Activated CD4-positive, alpha-beta T cell treated with anti-CD3 and anti-CD28 coated beads, Interleukin-2, amount 10 ng/mL, durations not matched to agents 24 days and 14 days (primary cell): ENCODE results near the gene PKHD1. TPM values are rescaled to one million over a fixed set of nuclear protein-coding genes. Genes with fewer than 3 reads are reported as not detected.

Source experiments
- DNase-seq: peaks from one replicate; pipeline ENCODE4 v3.0.0; 2022
- H3K27ac Mint-ChIP-seq: one replicate; pipeline ENCODE4 v1.8.0; 2022; ENCODE audit warnings: mild to moderate bottlenecking, mixed read lengths
- H3K27me3 Mint-ChIP-seq: one replicate; pipeline ENCODE4 v1.8.0; 2022; ENCODE audit warnings: mixed read lengths
- H3K36me3 Mint-ChIP-seq: one replicate; pipeline ENCODE4 v1.8.0; 2022; ENCODE audit warnings: low read depth, mild to moderate bottlenecking, mixed read lengths
- H3K4me1 Mint-ChIP-seq: one replicate; pipeline ENCODE4 v1.8.0; 2021; ENCODE audit warnings: mixed read lengths
- H3K4me3 Mint-ChIP-seq: one replicate; pipeline ENCODE4 v1.8.0; 2022; ENCODE audit warnings: mild to moderate bottlenecking, moderate library complexity, mixed read lengths
- H3K9me3 Mint-ChIP-seq: one replicate; pipeline ENCODE4 v1.8.0; 2021; ENCODE audit warnings: mixed read lengths
- intact Hi-C: fragments of 100-400 bp; cut with micrococcal nuclease; formaldehyde crosslinking; loops from one replicate; pipeline ENCODE4 v1.15.1; 2023
- total RNA-seq: library from RNA; stranded (reverse); gene quantifications from 2 replicates; pipeline ENCODE4 v1.2.3, GENCODE V29; 2022

The PKHD1 gene
- total RNA-seq, 1 donor from 2014 or later: not detected

GRCh38 chr6:51706086-51706485, 381.3 kb downstream of the PKHD1 start:
- Mint-ChIP-seq H3K27ac (no peak overlapping the region), H3K4me1 (no peaks in the 10 kb centered on the region), H3K9me3 (no peaks in the 10 kb centered on the region), H3K27me3 (no peaks in the 10 kb centered on the region), H3K4me3 (no peak overlapping the region), H3K36me3 (no peaks in the 10 kb centered on the region)
- intact Hi-C loops: no loop called here
- no peak for DNase-seq

- no peak for DNase-seq
- Mint-ChIP-seq H3K9me3 (no peaks in the 10 kb centered on the region), H3K4me1 (no peaks in the 10 kb centered on the region), H3K36me3 (no peaks in the 10 kb centered on the region), H3K27me3 (no peaks in the 10 kb centered on the region), H3K4me3 (no peak overlapping the region), H3K27ac (no peak overlapping the region)
- intact Hi-C loops: no loop called here
Observed at GRCh38 chr6:51704932-51705540, 382.4 kb downstream of the PKHD1 start.

- Mint-ChIP-seq H3K36me3 (no peaks in the 10 kb centered on the region), H3K9me3 (no peaks in the 10 kb centered on the region), H3K4me3 (no peak overlapping the region), H3K4me1 (no peaks in the 10 kb centered on the region), H3K27ac (no peak overlapping the region), H3K27me3 (no peaks in the 10 kb centered on the region)
- DNase-seq: no peak
- intact Hi-C loops: no loop called here
Observed at GRCh38 chr6:51702851-51703250, 384.6 kb downstream of the PKHD1 start.

- intact Hi-C loops: no loop called here
- no peak for DNase-seq
- H3K4me1 Mint-ChIP-seq: no peaks in the 10 kb centered on the region
- H3K27me3 Mint-ChIP-seq: no peaks in the 10 kb centered on the region
- H3K36me3 Mint-ChIP-seq: no peaks in the 10 kb centered on the region
- no peak overlapping the region for H3K4me3 Mint-ChIP-seq
- H3K27ac Mint-ChIP-seq: no peak overlapping the region
- H3K9me3 Mint-ChIP-seq: no peaks in the 10 kb centered on the region
Observed at GRCh38 chr6:51684603-51685002, 402.8 kb downstream of the PKHD1 start.

GRCh38 chr6:51684038-51684437, 403.4 kb downstream of the PKHD1 start:
- H3K27me3 Mint-ChIP-seq: no peaks in the 10 kb centered on the region
- intact Hi-C loops: no loop called here
- H3K4me1 Mint-ChIP-seq: no peaks in the 10 kb centered on the region
- H3K9me3 Mint-ChIP-seq: no peaks in the 10 kb centered on the region
- no peak overlapping the region for H3K27ac Mint-ChIP-seq
- no peak overlapping the region for H3K4me3 Mint-ChIP-seq
- H3K36me3 Mint-ChIP-seq: no peaks in the 10 kb centered on the region
- DNase-seq: no peak

- intact Hi-C loops: no loop called here
- DNase-seq: no peak
- no peaks in the 10 kb centered on the region for H3K4me1 Mint-ChIP-seq
- H3K9me3 Mint-ChIP-seq: no peaks in the 10 kb centered on the region
- H3K27ac Mint-ChIP-seq: no peak overlapping the region
- no peak overlapping the region for H3K4me3 Mint-ChIP-seq
- H3K36me3 Mint-ChIP-seq: no peaks in the 10 kb centered on the region
- no peaks in the 10 kb centered on the region for H3K27me3 Mint-ChIP-seq
Observed at GRCh38 chr6:51678905-51679620, 408.4 kb downstream of the PKHD1 start.

GRCh38 chr6:51678274-51678673, 409.1 kb downstream of the PKHD1 start:
- Mint-ChIP-seq H3K27ac (no peak overlapping the region), H3K4me1 (no peaks in the 10 kb centered on the region), H3K9me3 (no peaks in the 10 kb centered on the region), H3K36me3 (no peaks in the 10 kb centered on the region), H3K27me3 (no peaks in the 10 kb centered on the region), H3K4me3 (no peak overlapping the region)
- intact Hi-C loops: no loop called here
- no peak for DNase-seq

GRCh38 chr6:51675922-51676275, 411.5 kb downstream of the PKHD1 start:
- no peak overlapping the region for H3K27ac Mint-ChIP-seq
- DNase-seq: no peak
- H3K4me3 Mint-ChIP-seq: no peak overlapping the region
- no peaks in the 10 kb centered on the region for H3K27me3 Mint-ChIP-seq
- H3K4me1 Mint-ChIP-seq: no peaks in the 10 kb centered on the region
- intact Hi-C loops: no loop called here
- H3K9me3 Mint-ChIP-seq: no peaks in the 10 kb centered on the region
- no peaks in the 10 kb centered on the region for H3K36me3 Mint-ChIP-seq

GRCh38 chr6:51675020-51675921, 412.1 kb downstream of the PKHD1 start:
- no peaks in the 10 kb centered on the region for H3K9me3 Mint-ChIP-seq
- intact Hi-C loops: no loop called here
- no peak for DNase-seq
- H3K4me3 Mint-ChIP-seq: no peak overlapping the region
- no peaks in the 10 kb centered on the region for H3K36me3 Mint-ChIP-seq
- no peaks in the 10 kb centered on the region for H3K4me1 Mint-ChIP-seq
- H3K27ac Mint-ChIP-seq: no peak overlapping the region
- no peaks in the 10 kb centered on the region for H3K27me3 Mint-ChIP-seq

- Mint-ChIP-seq H3K9me3 (no peaks in the 10 kb centered on the region), H3K4me3 (no peak overlapping the region), H3K27ac (no peak overlapping the region), H3K4me1 (no peaks in the 10 kb centered on the region), H3K36me3 (no peaks in the 10 kb centered on the region), H3K27me3 (no peaks in the 10 kb centered on the region)
- DNase-seq: no peak
- intact Hi-C loops: no loop called here
Observed at GRCh38 chr6:51663525-51663924, 423.9 kb downstream of the PKHD1 start.

- H3K27ac Mint-ChIP-seq: no peak overlapping the region
- H3K27me3 Mint-ChIP-seq: no peaks in the 10 kb centered on the region
- H3K36me3 Mint-ChIP-seq: no peaks in the 10 kb centered on the region
- intact Hi-C loops: no loop called here
- H3K4me3 Mint-ChIP-seq: no peak overlapping the region
- DNase-seq: no peak
- no peaks in the 10 kb centered on the region for H3K9me3 Mint-ChIP-seq
- H3K4me1 Mint-ChIP-seq: no peaks in the 10 kb centered on the region
Observed at GRCh38 chr6:51660767-51661166, 426.6 kb downstream of the PKHD1 start.

- Mint-ChIP-seq H3K9me3 (no peaks in the 10 kb centered on the region), H3K4me3 (no peak overlapping the region), H3K36me3 (no peaks in the 10 kb centered on the region), H3K4me1 (no peaks in the 10 kb centered on the region), H3K27me3 (no peaks in the 10 kb centered on the region), H3K27ac (no peak overlapping the region)
- intact Hi-C loops: no loop called here
- no peak for DNase-seq
Observed at GRCh38 chr6:51657491-51657890, 429.9 kb downstream of the PKHD1 start.

- intact Hi-C loops: no loop called here
- Mint-ChIP-seq H3K36me3 (no peaks in the 10 kb centered on the region), H3K4me1 (no peaks in the 10 kb centered on the region), H3K9me3 (no peaks in the 10 kb centered on the region), H3K4me3 (no peak overlapping the region), H3K27ac (no peak overlapping the region), H3K27me3 (no peaks in the 10 kb centered on the region)
- DNase-seq: no peak
Observed at GRCh38 chr6:51655517-51655916, 431.9 kb downstream of the PKHD1 start.

GRCh38 chr6:51654647-51655046, 432.8 kb downstream of the PKHD1 start:
- intact Hi-C loops: no loop called here
- DNase-seq: no peak
- no peaks in the 10 kb centered on the region for H3K9me3 Mint-ChIP-seq
- no peak overlapping the region for H3K4me3 Mint-ChIP-seq
- no peaks in the 10 kb centered on the region for H3K27me3 Mint-ChIP-seq
- no peaks in the 10 kb centered on the region for H3K4me1 Mint-ChIP-seq
- H3K27ac Mint-ChIP-seq: no peak overlapping the region
- no peaks in the 10 kb centered on the region for H3K36me3 Mint-ChIP-seq
